HG03039 (cell line): ENCODE data around the gene CDC42.
A peak's percentile ranks its signal among the peaks of the same experiment; 100 is the strongest.
"Not testable (repeated sequence)": the region's sequence is repeated elsewhere in the genome, so short reads cannot be mapped to it uniquely, and the experiment has no call there.

Experiments
- ATAC-seq: cut with Tn5 transposase; IDR thresholded peaks from one replicate; pipeline ENCODE4 v1.9.1; 2021; ENCODE audit warnings: mild to moderate bottlenecking, moderate library complexity; ENCODE audit not compliant: unreplicated experiment

CDC42 gene

DNA sequence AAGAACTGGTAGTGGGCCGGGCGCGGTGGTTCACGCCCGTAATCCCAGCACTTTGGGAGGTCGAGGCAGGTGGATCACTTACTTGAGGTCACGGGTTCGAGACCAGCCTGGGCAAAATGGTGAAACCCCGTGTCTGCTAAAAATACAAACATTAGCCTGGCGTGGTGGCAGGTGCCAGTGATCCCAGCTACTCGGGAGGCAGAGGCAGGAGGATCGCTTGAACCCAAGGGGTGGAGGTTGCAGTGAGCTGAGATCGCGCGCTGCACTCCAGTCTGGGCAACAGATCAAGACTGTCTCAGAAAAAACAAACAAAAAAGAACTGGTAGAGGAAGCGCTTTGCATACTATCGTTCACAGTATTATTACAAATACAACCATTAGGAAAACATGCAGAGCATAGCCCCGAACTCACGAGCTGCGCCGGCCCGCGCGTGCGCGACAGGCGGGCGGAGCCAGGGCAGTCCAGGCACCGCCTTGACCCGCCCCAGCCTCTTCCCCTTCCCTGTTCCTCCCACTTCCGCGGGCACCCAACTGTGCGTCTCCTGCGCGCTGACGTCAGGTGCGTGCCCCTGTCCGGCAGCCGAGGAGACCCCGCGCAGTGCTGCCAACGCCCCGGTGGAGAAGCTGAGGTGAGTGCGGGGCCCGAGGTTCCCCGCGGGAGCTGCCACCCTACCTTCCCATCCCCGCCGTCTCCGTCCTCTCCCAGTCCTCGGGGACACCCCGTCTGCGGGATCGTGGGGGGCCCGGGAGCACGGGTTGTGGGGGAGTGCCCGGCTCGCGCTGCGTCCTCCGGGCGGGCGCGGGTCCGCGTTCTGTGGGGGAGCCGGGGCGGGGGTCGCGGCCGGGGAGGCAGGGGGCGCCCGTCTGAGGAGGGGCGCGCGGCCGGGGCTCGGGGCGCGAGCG is at the start of gene CDC42:
Gene CDC42 (plus strand): TSS at position 595 of the 902 bp plus-strand sequence. CDS start 25,770 bp downstream, outside the sequence.
- peak; percentile 82 for ATAC-seq

DNA sequence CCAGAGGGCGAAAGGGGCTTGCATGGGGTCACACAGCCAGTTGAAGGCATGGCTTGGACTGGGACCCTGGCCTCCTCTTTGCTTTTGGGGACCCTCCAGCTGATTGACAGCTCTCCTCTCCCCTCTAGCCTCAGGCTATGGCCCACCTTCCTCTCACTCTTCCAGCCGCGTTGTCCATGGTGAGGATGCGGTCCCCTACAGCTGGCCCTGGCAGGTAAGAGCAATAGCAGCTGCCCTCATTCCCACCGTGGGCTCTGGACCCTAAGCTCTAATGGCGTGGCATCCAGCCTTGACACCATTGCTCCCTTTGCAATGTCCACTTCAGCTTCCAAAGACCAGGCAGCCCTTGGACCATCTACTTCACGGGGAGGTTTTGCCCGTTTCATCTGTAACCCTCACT is 49.6 kb upstream of the CDC42 start:
- ATAC-seq, result not testable (repeated sequence)

GRCh38 chr1:22003959-22004358 is 48.5 kb upstream of the CDC42 start:
- not testable (repeated sequence) for ATAC-seq

DNA sequence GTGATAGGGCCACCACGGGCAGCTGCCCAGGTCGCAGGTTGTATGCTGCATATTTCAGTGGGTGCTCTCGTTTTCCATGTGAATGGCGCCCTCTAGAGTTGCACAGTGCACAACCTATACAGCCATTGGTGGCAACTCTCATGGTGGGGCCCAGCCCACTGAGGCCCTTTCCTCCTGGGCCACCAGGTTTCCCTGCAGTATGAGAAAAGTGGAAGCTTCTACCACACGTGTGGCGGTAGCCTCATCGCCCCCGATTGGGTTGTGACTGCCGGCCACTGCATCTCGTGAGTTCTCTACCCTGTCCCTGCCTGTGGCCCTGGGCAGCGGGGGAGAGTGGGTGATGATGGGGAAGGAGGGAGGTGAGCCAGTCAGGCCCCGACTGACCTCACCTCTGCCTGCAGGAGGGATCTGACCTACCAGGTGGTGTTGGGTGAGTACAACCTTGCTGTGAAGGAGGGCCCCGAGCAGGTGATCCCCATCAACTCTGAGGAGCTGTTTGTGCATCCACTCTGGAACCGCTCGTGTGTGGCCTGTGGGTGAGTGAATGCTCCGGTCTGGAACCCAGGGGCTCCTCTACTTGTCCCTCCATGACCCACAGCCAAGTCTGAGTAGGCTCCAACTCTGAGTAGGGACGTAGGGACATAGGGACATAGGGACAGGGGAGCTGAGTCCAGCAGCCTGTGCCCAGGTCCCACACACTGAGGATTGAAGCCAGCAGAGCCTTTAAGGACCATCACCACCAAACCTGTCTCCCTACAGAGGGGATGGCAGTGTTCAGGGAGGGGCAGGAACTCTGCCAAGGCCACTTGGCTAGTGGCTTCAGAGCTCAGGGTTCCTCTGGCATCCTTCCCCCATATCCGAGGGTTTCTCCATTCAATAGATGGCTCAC is 47.0 kb upstream of the CDC42 start:
- ATAC-seq, result not testable (repeated sequence)

- not testable (repeated sequence) for ATAC-seq
These were observed 45.8 kb upstream of the CDC42 start for GRCh38 chr1:22006736-22007135.

- not testable (repeated sequence) for ATAC-seq
These were observed 45.2 kb upstream of the CDC42 start for GRCh38 chr1:22007262-22007661.

- ATAC-seq, result not testable (repeated sequence)
These were observed 42.9 kb upstream of the CDC42 start for GRCh38 chr1:22009566-22009965.

DNA sequence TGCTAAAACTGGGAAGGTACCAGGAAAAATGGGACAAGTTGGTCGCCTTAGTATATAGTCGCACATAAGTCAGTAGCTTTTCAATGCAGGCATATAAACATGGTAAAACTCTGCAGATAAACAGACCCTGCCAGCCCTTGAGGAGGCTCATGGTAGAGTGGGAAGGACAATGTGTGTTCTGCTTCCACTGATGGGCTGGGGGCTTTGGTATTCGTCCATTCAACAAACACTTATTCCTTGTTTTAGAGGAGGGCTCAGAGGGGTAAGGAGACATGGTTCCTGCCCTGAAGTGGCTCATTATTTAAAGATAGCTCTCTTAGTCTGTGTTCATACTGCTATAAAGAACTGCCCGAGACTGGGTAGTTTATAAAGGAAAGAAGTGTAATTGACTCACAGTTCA is 39.8 kb upstream of the CDC42 start:
- not testable (repeated sequence) for ATAC-seq

GRCh38 chr1:22014575-22015206 is 37.8 kb upstream of the CDC42 start:
- ATAC-seq, result not testable (repeated sequence)

- no peak for ATAC-seq
These were observed 33.6 kb upstream of the CDC42 start for GRCh38 chr1:22018583-22019559.

GRCh38 chr1:22021061-22021460 is 31.4 kb upstream of the CDC42 start:
- no peak for ATAC-seq

GRCh38 chr1:22024485-22025367 is 27.8 kb upstream of the CDC42 start:
- peak; percentile 30 for ATAC-seq

GRCh38 chr1:22025368-22026155 is 26.9 kb upstream of the CDC42 start:
- peak; percentile 53 for ATAC-seq

- no peak for ATAC-seq
These were observed 25.6 kb upstream of the CDC42 start for GRCh38 chr1:22026924-22027289.

DNA sequence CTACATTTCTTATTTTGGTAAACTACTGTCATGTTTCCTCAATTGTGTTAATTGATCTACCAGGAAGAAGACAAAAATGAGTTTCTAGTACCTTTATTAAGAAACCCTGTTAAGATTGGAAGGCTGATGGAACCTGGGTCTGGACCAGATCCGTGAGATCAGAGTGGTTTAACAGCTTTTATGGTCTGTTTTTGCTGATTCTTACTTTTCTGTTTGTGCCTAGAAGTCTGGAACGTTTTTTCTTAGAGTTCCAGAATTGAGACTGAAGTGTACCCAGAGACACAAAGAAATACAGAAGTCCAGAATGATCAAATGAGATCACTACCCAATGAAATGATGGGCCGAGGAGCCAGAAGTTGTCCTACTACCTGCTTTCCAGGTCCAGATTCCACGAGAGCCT is 22.5 kb upstream of the CDC42 start:
- ATAC-seq, result no peak

DNA sequence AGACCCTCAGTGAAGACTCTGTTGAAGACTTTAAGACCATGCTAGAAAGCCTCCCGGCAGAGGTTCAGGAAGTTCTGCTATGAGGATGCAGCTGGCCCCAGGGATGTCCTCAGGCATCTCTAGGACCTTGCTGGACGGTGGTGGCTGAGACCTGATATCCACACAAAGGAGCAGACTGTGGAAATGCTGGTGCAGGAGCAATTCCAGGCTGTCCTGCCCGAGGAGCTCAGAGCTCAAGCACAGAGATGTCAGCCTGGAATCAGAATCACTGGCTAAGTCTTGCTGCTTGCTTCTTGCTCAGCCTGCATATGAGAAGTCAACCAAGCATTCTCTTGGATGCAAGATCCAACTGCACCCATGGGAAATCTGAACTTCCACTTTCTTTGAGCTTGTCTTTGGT is 22.0 kb upstream of the CDC42 start:
- no peak for ATAC-seq

GRCh38 chr1:22031214-22031962 is 21.1 kb upstream of the CDC42 start:
- ATAC-seq, result no peak
